ENCODE results near the gene PPCS. TPM values are rescaled to one million over a fixed set of nuclear protein-coding genes. Genes with fewer than 3 reads are reported as not detected.

The PPCS gene
- total RNA-seq, 1 donor from 2014 or later: 42.7 TPM

Other genes with a start within 250 kb of the PPCS start
- gene FOXJ3, start 121.3 kb upstream of the PPCS start, total RNA-seq: 9.9 and 36.7 TPM in 2 replicates
- gene RIMKLA, start 75.8 kb upstream of the PPCS start, total RNA-seq: 0.87 and 1.0 TPM in 2 replicates
- 0.87 and 1.3 TPM in 2 replicates for gene ZMYND12, start 521 bp upstream of the PPCS start, total RNA-seq
- 0.52 and 5.7 TPM in 2 replicates for gene CCDC30, start 6.7 kb downstream of the PPCS start, total RNA-seq
- 18.9 and 32.0 TPM in 2 replicates for gene PPIH, start 201.9 kb downstream of the PPCS start, total RNA-seq
- 792 and 815 TPM in 2 replicates for gene YBX1, start 225.9 kb downstream of the PPCS start, total RNA-seq

All from renal cortical epithelial cell (primary cell).